Stimulated activated CD8-positive, alpha-beta memory T cell treated with anti-CD3 and anti-CD28 coated beads, Interleukin-12 subunit alpha, Interleukin-12 subunit beta, amount 100 ng/mL, for 24 hours (primary cell): Measurements from ENCODE around the gene MAP2K5.

Experiments used
- DNase-seq: peaks from one replicate; pipeline ENCODE4 v3.0.0-alpha.2; 2020; ENCODE audit errors: extremely low read depth

MAP2K5 gene

DNA sequence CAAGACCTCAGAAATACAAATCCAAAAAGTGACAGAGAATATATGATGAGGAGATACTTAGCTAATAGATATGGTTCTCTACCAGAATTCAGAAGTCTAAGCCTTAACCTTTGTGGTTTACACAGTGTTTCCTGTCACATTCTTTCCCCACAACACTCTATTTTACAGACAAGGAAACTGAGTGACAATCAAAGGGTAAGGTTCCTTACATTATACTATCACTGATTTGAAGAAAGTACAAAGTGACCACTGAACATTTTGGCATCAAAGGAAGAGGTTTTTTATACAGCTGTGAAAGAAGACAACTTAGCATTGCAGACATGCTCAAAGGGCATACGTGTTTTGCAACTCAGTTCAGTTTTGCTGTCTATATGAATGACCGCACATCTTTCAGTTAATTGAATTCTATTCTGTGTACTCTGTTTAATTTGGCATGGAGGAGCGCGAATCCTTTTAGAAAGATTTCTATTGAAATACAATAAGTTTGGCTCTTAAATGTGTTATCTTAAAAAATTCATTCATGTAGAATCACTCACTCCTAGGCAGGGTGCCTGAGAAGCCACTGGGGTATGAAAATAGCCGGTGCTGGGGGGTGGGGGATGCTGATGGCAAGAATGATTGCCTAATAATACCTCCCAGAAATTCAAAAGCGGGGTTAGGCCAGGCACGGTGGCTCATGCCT is 216.3 kb downstream of the MAP2K5 start:
- no peak for DNase-seq

GRCh38 chr15:67760901-67761300 is 218.4 kb downstream of the MAP2K5 start:
- DNase-seq = no peak

GRCh38 chr15:67761343-67761742 is 218.8 kb downstream of the MAP2K5 start:
- no peak for DNase-seq

DNA sequence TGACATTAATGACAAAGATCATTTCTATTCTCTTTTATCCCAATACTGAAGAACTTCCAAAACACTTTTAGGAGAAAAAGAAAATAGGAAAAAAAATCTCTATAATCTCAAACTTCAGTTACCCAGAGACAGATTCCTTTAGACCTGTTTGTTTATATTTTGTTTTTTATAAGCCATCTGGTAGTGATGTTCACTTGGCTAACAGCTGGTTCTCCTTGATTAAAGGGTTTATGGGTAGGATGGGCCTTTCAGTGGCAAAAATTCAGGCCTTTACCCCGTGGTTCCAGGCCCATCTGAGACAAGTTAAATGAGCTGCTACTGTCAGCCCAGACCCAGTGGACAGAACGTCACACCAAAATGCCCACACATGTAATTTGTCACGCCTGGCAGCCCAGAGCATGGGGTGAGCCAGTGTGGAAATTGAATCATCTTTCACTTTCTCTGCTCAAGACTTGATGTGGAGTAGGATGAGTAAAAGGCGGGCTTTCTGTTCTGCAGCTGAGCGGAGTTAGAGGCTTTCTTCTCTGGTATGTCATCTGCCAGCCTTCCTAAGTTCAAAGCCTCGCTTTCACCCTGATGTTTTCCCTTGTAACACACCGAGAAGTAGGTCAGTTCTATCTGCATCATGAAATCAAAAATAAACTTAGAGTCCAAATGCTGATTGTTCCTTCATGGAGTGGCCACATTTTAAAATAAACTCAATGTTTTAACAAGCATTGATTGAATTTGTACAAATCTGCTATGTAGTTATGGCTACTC is 220.3 kb downstream of the MAP2K5 start:
- peak; percentile 16 for DNase-seq

- DNase-seq = no peak
Measured at GRCh38 chr15:67765701-67766100, 223.2 kb downstream of the MAP2K5 start.

DNA sequence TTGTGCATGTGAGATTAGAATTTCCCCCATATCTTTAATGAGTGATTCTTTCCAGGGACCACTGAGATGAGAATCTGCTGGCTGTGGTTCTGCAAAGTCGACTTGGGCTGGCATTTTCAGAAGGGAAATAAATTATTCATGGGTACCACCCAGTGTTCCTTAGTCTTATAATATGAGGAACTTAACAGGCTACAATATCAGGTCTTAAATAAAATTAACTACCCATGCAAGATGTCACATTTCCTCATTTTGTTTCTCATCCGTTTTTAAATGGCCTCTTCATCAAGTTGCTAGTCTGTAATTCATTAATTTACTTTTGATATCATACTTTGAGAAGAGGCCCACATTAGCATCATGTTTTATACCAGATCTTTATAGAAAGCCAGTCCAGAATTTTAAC is 224.5 kb downstream of the MAP2K5 start:
- DNase-seq = no peak

- no peak for DNase-seq
Measured at GRCh38 chr15:67768313-67768977, 225.9 kb downstream of the MAP2K5 start.

GRCh38 chr15:67769497-67770357 is 227.2 kb downstream of the MAP2K5 start:
- DNase-seq = no peak

- DNase-seq = no peak
Measured at GRCh38 chr15:67770358-67770628, 227.8 kb downstream of the MAP2K5 start.

- DNase-seq = no peak
Measured at GRCh38 chr15:67771189-67771800, 228.8 kb downstream of the MAP2K5 start.

DNA sequence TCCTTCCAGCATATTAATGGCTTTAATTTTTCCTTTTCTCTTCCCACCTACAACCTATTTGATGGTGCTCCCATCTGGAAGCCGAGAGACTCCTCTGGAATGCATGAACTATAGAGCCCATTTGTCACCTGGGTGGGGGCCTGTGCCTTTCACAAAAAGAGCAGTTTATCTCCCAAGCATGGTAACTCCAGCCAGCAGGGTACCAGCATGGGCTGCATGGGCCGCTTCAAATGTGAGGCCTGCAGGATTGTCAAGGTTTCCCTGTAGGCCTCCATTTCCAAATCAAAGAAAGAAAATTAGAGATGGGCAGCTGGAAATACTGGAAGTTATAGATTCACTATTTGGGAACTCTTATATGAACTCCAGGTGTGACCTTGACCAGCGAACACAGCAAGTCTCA is 232.1 kb downstream of the MAP2K5 start:
- DNase-seq = no peak

DNA sequence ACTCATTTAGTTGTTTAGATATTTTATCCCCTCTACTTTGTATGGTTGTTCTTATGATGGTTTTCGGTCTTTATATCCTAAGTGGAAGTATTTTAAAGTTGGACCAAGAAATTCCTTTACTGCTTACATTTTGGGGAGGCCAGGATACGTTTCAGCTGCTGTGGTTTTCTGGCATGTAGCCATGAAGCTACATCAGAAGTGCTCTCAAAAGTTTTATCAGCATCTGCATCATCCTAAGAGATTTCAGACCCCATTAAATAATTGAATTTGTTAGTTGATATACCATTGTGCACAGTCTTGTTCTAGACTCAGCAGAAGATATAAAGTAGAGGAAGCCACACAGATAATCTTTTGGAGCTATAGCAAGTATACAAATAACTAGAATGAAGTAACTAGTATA is 232.7 kb downstream of the MAP2K5 start:
- DNase-seq = no peak

GRCh38 chr15:67775998-67776397 is 233.5 kb downstream of the MAP2K5 start:
- no peak for DNase-seq

- no peak for DNase-seq
Measured at GRCh38 chr15:67776600-67776999, 234.1 kb downstream of the MAP2K5 start.

GRCh38 chr15:67777071-67777470 is 234.6 kb downstream of the MAP2K5 start:
- DNase-seq = no peak

DNA sequence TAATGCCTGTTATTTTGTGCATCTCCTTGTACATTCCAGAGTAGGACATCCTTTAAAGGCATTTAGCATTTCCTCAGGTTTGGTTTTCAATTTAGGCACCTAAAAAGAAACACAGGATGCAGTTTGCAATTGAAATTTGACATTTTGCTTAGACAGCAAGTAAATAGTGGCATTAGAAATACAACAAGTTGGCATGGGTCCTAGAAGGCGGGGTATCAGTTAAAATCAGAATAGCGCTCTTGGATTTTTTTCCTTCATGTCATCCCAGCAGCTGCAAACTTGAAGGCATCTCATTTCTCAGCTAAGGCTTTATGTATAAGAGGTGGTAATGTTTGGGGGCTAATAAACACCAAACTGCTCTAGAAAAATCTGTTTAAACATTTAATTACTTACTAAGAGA is 235.3 kb downstream of the MAP2K5 start:
- no peak for DNase-seq

DNA sequence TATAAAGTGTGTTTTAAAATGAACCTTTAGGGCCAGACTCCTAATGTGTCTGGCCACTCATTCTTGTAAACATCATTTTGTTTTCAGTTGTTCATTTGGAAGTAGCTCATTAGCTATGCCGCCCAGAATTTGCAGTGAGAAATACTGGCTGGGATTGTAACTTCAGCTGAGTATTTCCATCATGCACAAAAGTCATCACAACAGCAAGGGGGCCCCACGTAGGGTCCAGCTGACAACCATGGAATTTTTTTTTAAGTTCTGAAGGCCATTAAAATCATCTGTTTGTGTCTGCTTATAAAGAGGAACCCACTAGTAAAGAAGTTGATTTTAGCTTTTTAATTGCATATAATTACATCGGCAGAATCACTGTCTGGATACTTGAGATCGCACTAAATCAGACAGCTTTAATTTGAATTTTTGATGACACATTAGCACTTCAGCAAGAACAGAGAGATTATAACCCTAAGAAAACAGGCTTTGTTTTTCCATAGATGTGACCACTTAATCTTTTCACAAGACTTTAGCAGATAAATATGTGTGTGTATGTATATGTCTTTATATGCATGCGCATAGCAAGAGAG is 236.6 kb downstream of the MAP2K5 start:
- DNase-seq = no peak

DNA sequence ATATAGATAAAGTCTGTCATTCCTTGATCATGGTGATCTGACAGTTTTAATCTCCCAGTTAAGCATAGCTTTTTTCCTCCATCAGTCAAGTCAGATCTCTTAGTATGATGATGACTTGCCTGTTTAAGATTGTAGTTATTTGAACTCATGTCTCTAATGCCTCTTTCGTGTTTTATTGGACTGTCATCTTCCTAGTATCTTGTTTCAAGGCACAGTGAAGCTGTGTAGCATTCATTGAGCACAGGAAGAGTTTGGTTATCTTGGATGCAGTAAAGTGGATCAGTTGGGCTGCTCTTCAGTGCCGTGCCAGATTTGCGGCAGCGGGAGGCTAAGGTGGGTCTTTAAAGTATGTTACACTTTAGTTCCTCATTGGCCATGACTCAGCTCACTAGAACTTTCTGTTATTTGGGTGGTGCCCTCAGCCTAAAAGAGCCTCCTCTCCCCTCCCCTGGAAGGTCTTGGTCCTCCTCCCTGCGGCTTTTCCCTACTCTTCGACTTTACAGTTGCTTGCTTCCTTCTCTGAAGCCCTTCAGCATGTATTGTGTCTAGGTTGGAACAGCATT is 237.1 kb downstream of the MAP2K5 start:
- no peak for DNase-seq

- no peak for DNase-seq
Measured at GRCh38 chr15:67781061-67781460, 238.6 kb downstream of the MAP2K5 start.

DNA sequence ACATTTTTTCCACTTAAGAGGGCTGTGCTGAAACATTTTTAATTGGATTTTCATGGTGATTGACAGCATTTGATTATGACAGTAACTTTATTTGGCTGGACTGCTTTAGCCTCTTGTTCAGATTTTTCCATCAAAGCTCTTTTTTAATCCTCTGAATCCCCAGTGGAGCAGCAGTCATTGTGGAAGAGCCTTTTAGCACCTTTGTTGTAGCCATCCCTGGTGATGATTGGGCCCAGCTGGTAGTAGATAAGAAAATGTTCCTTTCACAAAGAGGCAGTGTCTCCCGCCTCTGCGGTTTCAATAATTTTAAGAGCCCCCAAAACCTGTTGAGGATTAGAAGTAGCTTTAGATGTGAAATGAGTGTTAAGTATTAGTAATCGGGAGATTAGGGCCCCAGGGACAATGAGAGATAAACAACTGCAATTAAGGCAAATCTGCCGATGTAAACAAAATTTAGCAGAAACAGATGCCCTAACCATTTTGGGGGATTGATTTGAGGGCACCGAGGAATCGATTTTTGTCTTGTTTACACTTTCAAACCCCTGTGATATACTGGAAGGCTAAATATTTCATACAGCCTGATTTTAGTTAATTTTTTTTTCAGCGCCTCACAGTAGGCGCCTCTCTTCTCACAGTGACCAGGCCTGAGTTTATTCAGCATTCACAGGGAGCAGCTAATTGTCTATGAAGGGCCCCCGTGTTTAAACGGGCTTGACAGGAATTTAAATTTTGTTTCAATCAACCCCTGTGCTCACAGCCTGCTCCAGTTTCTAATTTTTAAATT is 239.6 kb downstream of the MAP2K5 start:
- no peak for DNase-seq

DNA sequence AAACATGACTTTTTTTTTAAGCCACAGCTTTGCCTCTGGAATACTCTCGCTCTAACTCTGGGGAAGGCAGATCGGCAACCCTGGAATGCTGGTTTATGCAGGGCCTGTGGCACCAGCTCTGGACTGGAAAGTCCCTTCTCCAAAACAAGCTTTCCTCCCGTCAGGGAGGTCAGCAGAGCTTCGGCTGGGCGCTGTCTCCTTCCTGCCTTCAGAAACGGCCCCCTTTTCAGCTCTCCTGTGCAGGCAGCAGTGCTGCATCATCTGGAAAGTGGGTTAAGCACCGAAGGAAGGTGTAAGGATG is 240.1 kb downstream of the MAP2K5 start:
- no peak for DNase-seq
